CD4-positive, CD25-positive, alpha-beta regulatory T cell (primary cell): Measurements from ENCODE around the gene ZNF76. TPM values are rescaled to one million over a fixed set of nuclear protein-coding genes. Genes with fewer than 3 reads are reported as not detected.
"Not testable (repeated sequence)": the region's sequence is repeated elsewhere in the genome, so short reads cannot be mapped to it uniquely, and the experiment has no call there.

Experiments
- ATAC-seq, 2 donors: fragments of 150-1000 bp; cut with Tn5 transposase; one replicate each; pipeline ENCODE4 v1.10.0; 2021; ENCODE audit warnings: low read depth in 2 of 2, moderate number of reproducible peaks in 2 of 2, moderate library complexity in 1 of 2
- DNase-seq, 3 donors: peaks; one replicate each; pipeline versions ENCODE4 v3.0.0 to v3.0.0-alpha.2; 2012 to 2022; ENCODE audit warnings: mixed read lengths in 1 of 3
- H3K27ac ChIP-seq: one replicate; pipeline ENCODE4 v1.7.0; 2013; ENCODE audit warnings: mild to moderate bottlenecking, low read length; ENCODE audit not compliant: insufficient read depth, poor library complexity, severe bottlenecking
- H3K27me3 ChIP-seq: one replicate; pipeline ENCODE4 v1.7.0; 2013; ENCODE audit warnings: low read length; ENCODE audit not compliant: control insufficient read depth, insufficient read depth
- H3K36me3 ChIP-seq: one replicate; pipeline ENCODE4 v1.7.0; 2013; ENCODE audit warnings: mild to moderate bottlenecking, low read length, moderate library complexity; ENCODE audit not compliant: control insufficient read depth, insufficient read depth
- H3K4me1 ChIP-seq: 2 replicates; pipeline ENCODE4 v1.7.0; 2013; ENCODE audit warnings: mild to moderate bottlenecking, low read length; ENCODE audit not compliant: insufficient read depth, control insufficient read depth, poor library complexity, severe bottlenecking
- H3K4me3 ChIP-seq: one replicate; pipeline ENCODE4 v1.7.0; 2013; ENCODE audit warnings: low read depth, mild to moderate bottlenecking, low read length, moderate library complexity
- H3K9me3 ChIP-seq, 2 experiments: 1 replicate in 1 of 2; 2 replicates in 1 of 2; pipeline ENCODE4 v1.7.0; 2013; ENCODE audit warnings: low read length in 2 of 2, mild to moderate bottlenecking in 1 of 2, moderate library complexity in 1 of 2; ENCODE audit not compliant: control insufficient read depth in 2 of 2
- H3K27ac Mint-ChIP-seq, 3 donors: one replicate each; pipeline ENCODE4 v1.8.0; 2020 to 2022; ENCODE audit warnings: mild to moderate bottlenecking in 3 of 3, mixed read lengths in 3 of 3, moderate library complexity in 2 of 3
- H3K27me3 Mint-ChIP-seq: one replicate; pipeline ENCODE4 v1.8.0; 2022; ENCODE audit warnings: mild to moderate bottlenecking, mixed read lengths
- H3K36me3 Mint-ChIP-seq: one replicate; pipeline ENCODE4 v1.8.0; 2020; ENCODE audit warnings: mixed read lengths
- H3K4me1 Mint-ChIP-seq, 4 donors: one replicate each; pipeline ENCODE4 v1.8.0; 2020 to 2022; ENCODE audit warnings: mixed read lengths in 4 of 4, mild to moderate bottlenecking in 1 of 4
- H3K4me3 Mint-ChIP-seq, 4 donors: one replicate each; pipeline ENCODE4 v1.8.0; 2020 to 2022; ENCODE audit warnings: mild to moderate bottlenecking in 4 of 4, mixed read lengths in 4 of 4, moderate library complexity in 3 of 4
- H3K9me3 Mint-ChIP-seq, 7 donors: one replicate each; pipeline ENCODE4 v1.8.0; 2020 to 2022; ENCODE audit warnings: mixed read lengths in 7 of 7, mild to moderate bottlenecking in 3 of 7, moderate library complexity in 2 of 7
- polyA plus RNA-seq, 4 donors: library from polyadenylated mRNA; unstranded; fragments of 300-500 nt; fragmentation: Illumina TruSeq; gene quantifications; one replicate each; pipeline ENCODE4 v1.2.3, GENCODE V29; 2021
- total RNA-seq: library from RNA; stranded (reverse); gene quantifications from one replicate; pipeline ENCODE4 v1.2.3, GENCODE V29; 2022

Gene ZNF76
- total and polyA plus RNA-seq, 5 donors from 2014 or later, result 18.7 to 66.6 (median 22.1) TPM

DNA sequence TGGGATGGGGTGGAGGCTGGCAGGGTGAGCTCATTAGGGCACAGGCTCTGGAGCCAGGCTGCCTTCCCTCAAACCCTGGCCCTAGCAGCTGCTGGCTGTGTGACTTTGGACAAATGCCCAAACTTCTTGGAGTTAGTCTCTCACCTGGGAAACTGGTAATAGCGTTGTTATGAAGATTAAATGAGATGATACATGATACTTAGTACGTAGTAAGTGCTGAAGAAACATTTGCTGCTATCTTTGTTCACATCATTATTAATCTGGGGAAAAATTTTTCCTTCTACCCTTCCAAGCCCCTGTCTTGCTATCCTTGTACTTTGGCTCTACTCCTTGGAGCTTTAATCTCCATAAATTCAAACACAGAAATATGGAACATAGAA, 60.5 kb downstream of the ZNF76 start:
- Histone ChIP-seq H3K27ac (no peak overlapping the region), H3K9me3 (no peaks in the 10 kb centered on the region), H3K4me1 (peaks cover 12% of the 10 kb centered on the region), H3K36me3 (peaks cover 89% of the 10 kb centered on the region), H3K4me3 (no peak overlapping the region), H3K27me3 (no peaks in the 10 kb centered on the region)
- H3K36me3 Mint-ChIP-seq, result peaks cover 43% of the 10 kb centered on the region
- no peak for ATAC-seq
- H3K27ac Mint-ChIP-seq, result peak overlapping the region; percentile 24 to 62 (median 32)
- peaks cover 17 to 42% (median 22%) of the 10 kb centered on the region in 4 donors for H3K4me1 Mint-ChIP-seq
- H3K9me3 Mint-ChIP-seq, result peaks cover 0 to 3% (median 0%) of the 10 kb centered on the region in 7 donors
- DNase-seq, result no peak
- no peaks in the 10 kb centered on the region for H3K27me3 Mint-ChIP-seq
- H3K4me3 Mint-ChIP-seq, result no peak overlapping the region

DNA sequence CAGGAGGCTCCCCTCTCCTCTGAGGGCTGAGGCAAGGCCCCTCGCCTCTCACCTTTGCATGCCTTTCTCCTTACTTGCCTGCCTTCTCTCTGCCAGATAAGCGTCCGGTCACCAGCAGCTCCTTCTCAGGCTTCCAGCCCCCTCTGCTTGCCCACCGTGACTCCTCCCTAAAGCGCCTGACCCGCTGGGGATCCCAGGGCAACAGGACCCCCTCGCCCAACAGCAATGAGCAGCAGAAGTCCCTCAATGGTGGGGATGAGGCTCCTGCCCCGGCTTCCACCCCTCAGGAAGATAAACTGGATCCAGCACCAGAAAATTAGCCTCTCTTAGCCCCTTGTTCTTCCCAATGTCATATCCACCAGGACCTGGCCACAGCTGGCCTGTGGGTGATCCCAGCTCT, 61.6 kb downstream of the ZNF76 start:
- Mint-ChIP-seq H3K9me3 (peaks cover 0 to 3% (median 0%) of the 10 kb centered on the region in 7 donors), H3K27me3 (no peaks in the 10 kb centered on the region), H3K4me3 (no peak overlapping the region), H3K36me3 (peaks cover 40% of the 10 kb centered on the region), H3K27ac (peak overlapping the region in 2 of 3 donors; percentile 19 to 92), H3K4me1 (peaks cover 12 to 34% (median 20%) of the 10 kb centered on the region in 4 donors)
- ATAC-seq (no peak), DNase-seq (no peak)
- Histone ChIP-seq H3K4me3 (no peak overlapping the region), H3K27ac (no peak overlapping the region), H3K36me3 (peaks cover 83% of the 10 kb centered on the region), H3K9me3 (no peaks in the 10 kb centered on the region), H3K4me1 (peaks cover 5% of the 10 kb centered on the region), H3K27me3 (no peaks in the 10 kb centered on the region)

DNA sequence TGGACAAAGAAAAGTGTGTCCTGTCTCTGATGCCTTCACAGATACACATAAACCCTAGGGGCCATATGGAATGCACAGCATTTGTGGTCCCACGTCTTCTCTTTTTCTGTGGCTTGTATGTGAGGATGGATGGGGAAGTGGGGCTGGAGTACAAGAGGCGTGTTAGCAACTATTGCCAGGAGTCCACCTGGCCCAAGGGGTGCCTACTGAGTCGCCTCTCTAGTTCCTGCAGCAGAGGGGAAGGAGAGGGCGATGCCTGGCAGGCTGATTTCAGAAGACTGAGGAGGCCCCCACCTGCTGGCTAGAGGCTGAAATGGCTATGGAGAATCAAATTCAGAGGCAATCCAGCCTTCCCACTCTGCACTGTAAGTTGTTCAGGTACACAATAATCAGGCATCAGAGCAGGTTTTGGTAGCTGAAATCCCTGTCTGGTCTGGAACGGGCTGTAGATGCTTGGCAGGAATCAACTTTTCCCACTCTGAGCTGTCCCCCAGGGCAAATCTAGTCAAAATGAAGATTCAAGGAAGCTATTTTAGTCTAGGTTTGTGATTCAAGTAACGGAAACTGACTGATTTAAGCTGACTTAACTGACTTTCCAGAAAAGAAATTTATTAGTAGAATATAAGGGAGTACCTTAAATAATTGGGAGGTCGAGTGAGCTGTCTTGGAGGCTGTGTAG, 68.0 kb downstream of the ZNF76 start:
- H3K27me3 Mint-ChIP-seq, result no peaks in the 10 kb centered on the region
- H3K36me3 Mint-ChIP-seq, result peaks cover 22% of the 10 kb centered on the region

DNA sequence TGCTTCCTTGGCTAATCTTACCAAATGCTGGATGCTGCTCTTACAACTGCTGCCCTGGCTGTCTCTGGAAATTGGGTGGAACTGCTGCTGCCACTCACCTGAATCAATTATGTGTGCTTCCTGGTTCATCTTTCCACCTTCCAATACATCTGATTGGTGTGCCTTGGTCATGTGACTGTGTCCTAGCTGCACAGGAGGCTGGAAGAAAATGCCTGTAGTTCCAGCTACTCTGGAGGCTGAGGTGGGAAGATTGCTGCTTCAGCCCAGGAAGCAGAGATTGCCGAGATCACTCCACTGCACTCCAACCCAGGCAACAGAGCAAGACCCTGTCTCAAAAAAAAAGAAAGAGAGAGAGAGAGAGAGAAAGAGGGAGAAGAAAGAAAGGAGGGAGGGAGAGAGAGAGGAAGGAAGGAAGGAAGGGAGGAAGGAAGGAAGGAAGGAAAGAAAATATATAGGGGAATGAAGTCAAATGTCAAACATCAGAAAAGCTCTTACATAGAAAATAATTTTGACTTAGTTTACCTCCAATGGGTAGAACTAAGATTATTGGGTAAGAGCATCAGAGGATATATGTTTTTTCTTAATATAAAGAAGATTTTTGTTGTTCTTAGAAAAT, 68.7 kb downstream of the ZNF76 start:
- DNase-seq, result no peak
- Mint-ChIP-seq H3K27ac (peak overlapping the region in 1 of 3 donors; percentile 68), H3K36me3 (peaks cover 21% of the 10 kb centered on the region), H3K4me1 (peaks cover 9 to 34% (median 20%) of the 10 kb centered on the region in 4 donors), H3K27me3 (no peaks in the 10 kb centered on the region), H3K9me3 (peaks cover 0 to 3% (median 0%) of the 10 kb centered on the region in 7 donors), H3K4me3 (no peak overlapping the region)
- ATAC-seq, result no peak
- H3K4me3 ChIP-seq, result no peak overlapping the region
- no peaks in the 10 kb centered on the region for H3K9me3 ChIP-seq
- H3K27ac ChIP-seq, result no peak overlapping the region
- peaks cover 20% of the 10 kb centered on the region for H3K4me1 ChIP-seq
- no peaks in the 10 kb centered on the region for H3K27me3 ChIP-seq
- peaks cover 18% of the 10 kb centered on the region for H3K36me3 ChIP-seq

More for the DNA sequence above, 68.0 kb downstream of the ZNF76 start:
- peak overlapping the region in 2 of 4 donors; percentile 3 to 43 for H3K4me3 Mint-ChIP-seq
- H3K4me1 Mint-ChIP-seq, result peaks cover 10 to 29% (median 16%) of the 10 kb centered on the region in 4 donors
- Histone ChIP-seq H3K4me1 (peaks cover 17% of the 10 kb centered on the region), H3K36me3 (peaks cover 25% of the 10 kb centered on the region), H3K4me3 (peak overlapping the region; percentile 7), H3K9me3 (no peaks in the 10 kb centered on the region), H3K27ac (no peak overlapping the region), H3K27me3 (no peaks in the 10 kb centered on the region)
- H3K9me3 Mint-ChIP-seq, result peaks cover 0 to 3% (median 0%) of the 10 kb centered on the region in 7 donors
- peak overlapping the region; percentile 62 to 87 (median 80) for H3K27ac Mint-ChIP-seq
- ATAC-seq, result peak; percentile 87 to 90
- peak; percentile 58 to 83 (median 77) for DNase-seq

DNA sequence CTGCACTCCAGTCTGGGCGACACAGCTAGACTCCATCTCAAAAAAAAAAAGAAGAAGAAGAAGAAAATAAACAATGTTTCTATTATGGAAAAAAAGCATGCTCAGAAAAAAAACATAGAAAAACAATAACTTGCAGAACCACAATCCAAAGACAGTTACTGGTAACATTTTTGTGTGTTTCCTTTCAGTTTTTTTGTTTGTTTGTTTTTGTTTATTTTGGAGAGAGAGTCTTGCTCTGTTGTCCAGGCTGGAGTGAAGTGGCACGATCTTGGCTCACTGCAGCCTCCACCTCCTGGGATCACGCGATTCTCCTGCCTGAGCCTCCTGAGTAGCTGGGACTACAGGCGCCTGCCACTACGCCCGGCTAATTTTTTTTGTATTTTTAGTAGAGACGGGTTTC, 69.4 kb downstream of the ZNF76 start:
- H3K27ac ChIP-seq, DNase-seq, H3K9me3 Mint-ChIP-seq, H3K27ac Mint-ChIP-seq, H3K9me3 ChIP-seq, H3K4me3 ChIP-seq, H3K4me3 Mint-ChIP-seq, H3K27me3 Mint-ChIP-seq, ATAC-seq, H3K27me3 ChIP-seq: not testable (repeated sequence)
- peaks cover 9 to 39% (median 20%) of the 10 kb centered on the region in 4 donors for H3K4me1 Mint-ChIP-seq
- peaks cover 15% of the 10 kb centered on the region for H3K36me3 ChIP-seq
- peaks cover 24% of the 10 kb centered on the region for H3K36me3 Mint-ChIP-seq
- peaks cover 20% of the 10 kb centered on the region for H3K4me1 ChIP-seq

DNA sequence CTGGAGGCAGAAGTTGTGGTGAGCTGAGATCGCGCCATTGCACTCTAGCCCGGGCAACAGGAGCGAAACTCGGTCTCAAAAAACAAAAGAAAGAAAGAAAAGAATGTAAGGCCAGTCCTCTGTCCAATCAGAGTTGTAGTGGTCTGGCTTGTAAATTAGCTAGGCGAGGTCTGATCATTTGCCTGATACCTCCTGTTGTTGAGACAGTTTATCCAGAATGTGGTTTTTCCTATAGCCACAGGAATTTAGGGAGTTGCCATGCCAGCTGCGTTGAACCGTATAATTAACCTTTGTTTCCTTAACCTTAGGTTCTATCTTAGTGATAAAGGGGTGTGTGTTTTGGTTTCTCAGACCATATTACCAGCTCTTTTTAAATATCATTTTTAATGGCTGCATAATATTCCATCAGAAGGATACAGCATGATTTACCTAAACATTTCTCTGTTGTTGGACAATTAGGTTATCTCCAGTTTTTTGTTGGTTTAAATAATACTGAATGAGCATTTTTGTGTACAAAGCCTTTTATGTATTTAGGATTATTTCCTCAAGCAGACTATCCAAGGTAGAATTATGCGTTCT, 71.1 kb downstream of the ZNF76 start:
- H3K36me3 ChIP-seq, result peaks cover 6% of the 10 kb centered on the region
- Mint-ChIP-seq H3K27me3 (no peaks in the 10 kb centered on the region), H3K4me1 (peaks cover 9 to 41% (median 20%) of the 10 kb centered on the region in 4 donors), H3K4me3 (no peak overlapping the region), H3K36me3 (peaks cover 29% of the 10 kb centered on the region), H3K9me3 (peaks cover 0 to 18% (median 0%) of the 10 kb centered on the region in 7 donors), H3K27ac (peak overlapping the region in 1 of 3 donors; percentile 26)
- H3K27me3 ChIP-seq, result no peaks in the 10 kb centered on the region
- H3K9me3 ChIP-seq, result no peaks in the 10 kb centered on the region
- no peak overlapping the region for H3K4me3 ChIP-seq
- H3K27ac ChIP-seq, result no peak overlapping the region
- H3K4me1 ChIP-seq, result peaks cover 20% of the 10 kb centered on the region
- no peak for ATAC-seq
- no peak for DNase-seq

DNA sequence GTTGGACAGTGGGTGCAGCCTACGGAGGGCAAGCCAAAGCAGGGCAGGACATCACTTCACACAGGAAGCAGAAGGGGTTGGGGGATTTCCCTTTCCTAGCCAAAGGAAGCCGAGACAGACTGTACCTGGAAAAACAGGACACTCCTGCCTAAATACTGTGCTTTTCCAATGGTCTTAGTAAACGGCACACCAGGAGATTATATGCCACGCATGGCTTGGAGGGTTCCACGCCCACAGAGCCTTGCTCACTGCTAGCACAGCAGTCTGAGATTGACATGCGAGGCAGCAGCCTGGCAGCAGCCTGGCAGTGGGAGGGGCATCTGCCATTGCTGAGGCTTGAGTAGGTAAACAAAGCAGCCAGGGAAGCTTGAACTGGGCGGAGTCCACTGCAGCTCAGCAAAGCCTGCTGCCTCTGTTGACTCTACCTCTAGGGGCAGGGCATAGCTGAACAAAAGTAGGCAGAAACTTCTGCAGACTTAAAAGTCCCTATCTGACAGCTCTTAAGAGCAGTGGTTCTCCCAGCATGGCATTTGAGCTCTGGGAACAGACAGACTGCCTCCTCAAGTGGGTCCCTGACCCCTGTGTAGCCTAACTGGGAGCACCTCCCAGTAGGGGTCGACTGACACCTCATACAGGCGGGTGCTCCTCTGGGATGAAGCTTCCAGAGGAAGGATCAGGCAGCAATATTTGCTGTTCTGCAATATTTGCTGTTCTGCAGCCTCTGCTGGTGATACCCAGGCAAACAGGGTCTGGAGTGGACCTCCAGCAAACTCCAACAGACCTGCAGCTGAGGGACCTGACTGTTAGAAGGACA, 72.7 kb downstream of the ZNF76 start:
- H3K4me1 ChIP-seq, result peaks cover 14% of the 10 kb centered on the region
- ATAC-seq (peak; percentile 75 to 82), DNase-seq (peak; percentile 60 to 91 (median 78))
- Mint-ChIP-seq H3K4me3 (peak overlapping the region in 3 of 4 donors; percentile 46 to 73 (median 57)), H3K4me1 (peaks cover 9 to 45% (median 21%) of the 10 kb centered on the region in 4 donors), H3K36me3 (peaks cover 28% of the 10 kb centered on the region), H3K9me3 (peaks cover 0 to 22% (median 0%) of the 10 kb centered on the region in 7 donors), H3K27ac (peak overlapping the region; percentile 52 to 67 (median 65))
- not testable (repeated sequence) for H3K27me3 Mint-ChIP-seq, H3K4me3 ChIP-seq, H3K27ac ChIP-seq, H3K9me3 ChIP-seq, H3K27me3 ChIP-seq, H3K36me3 ChIP-seq
